ENCODE measurements around the gene SCAP.

Gene SCAP

GRCh38 chr3:47412453-47412756 is 63.3 kb downstream of the SCAP start:
- no peaks in the 10 kb centered on the region for H3K9me3 ChIP-seq (ENCODE audit: insufficient read depth, low read length, severe bottlenecking)
- DNase-seq (no peak), ATAC-seq (ENCODE audit: insufficient read depth, low read depth) (no peak)
- no peaks in the 10 kb centered on the region for H3K4me1 ChIP-seq (ENCODE audit: insufficient read depth, low read length)
- no peak overlapping the region for H2AFZ ChIP-seq (ENCODE audit: low read depth, low read length)
- H3K4me2 ChIP-seq (ENCODE audit: insufficient read depth, low read length): no peak overlapping the region
- TF ChIP-seq EZH2 (IDR thresholded peaks at IDR 0.05; ENCODE audit: borderline replicate concordance, low read depth, low read length, severe bottlenecking) (no peak), CTCF (IDR thresholded peaks at IDR 0.05; ENCODE audit: borderline replicate concordance, extremely low read depth, low read length, poor library complexity, severe bottlenecking) (no peak)
- peaks cover 32% of the 10 kb centered on the region for H4K20me1 ChIP-seq (ENCODE audit: insufficient read depth, low read length)
- no peak overlapping the region for H3K4me3 ChIP-seq (ENCODE audit: low read depth in 1 of 2, low read length in 2 of 2)
- no peaks in the 10 kb centered on the region for H3K79me2 ChIP-seq (ENCODE audit: insufficient read depth, low read length)
- no peak overlapping the region for H3K27ac ChIP-seq (ENCODE audit: low read length)
- H3K9ac ChIP-seq (ENCODE audit: low read depth, low read length): no peak overlapping the region
- H3K27me3 ChIP-seq (ENCODE audit: insufficient read depth, low read length, poor library complexity): no peaks in the 10 kb centered on the region
- H3K36me3 ChIP-seq (ENCODE audit: insufficient read depth, low read length): peaks cover 92% of the 10 kb centered on the region

GRCh38 chr3:47411696-47412452 is 63.9 kb downstream of the SCAP start:
- DNase-seq: no peak
- Histone ChIP-seq H4K20me1 (ENCODE audit: insufficient read depth, low read length) (peaks cover 37% of the 10 kb centered on the region), H3K9ac (ENCODE audit: low read depth, low read length) (no peak overlapping the region), H2AFZ (ENCODE audit: low read depth, low read length) (no peak overlapping the region), H3K9me3 (ENCODE audit: insufficient read depth, low read length, severe bottlenecking) (no peaks in the 10 kb centered on the region), H3K79me2 (ENCODE audit: insufficient read depth, low read length) (no peaks in the 10 kb centered on the region), H3K27me3 (ENCODE audit: insufficient read depth, low read length, poor library complexity) (no peaks in the 10 kb centered on the region), H3K4me3 (ENCODE audit: low read depth in 1 of 2, low read length in 2 of 2) (no peak overlapping the region), H3K27ac (ENCODE audit: low read length) (no peak overlapping the region), H3K36me3 (ENCODE audit: insufficient read depth, low read length) (peaks cover 92% of the 10 kb centered on the region), H3K4me1 (ENCODE audit: insufficient read depth, low read length) (no peaks in the 10 kb centered on the region), H3K4me2 (ENCODE audit: insufficient read depth, low read length) (no peak overlapping the region)
- no peak for ATAC-seq (ENCODE audit: insufficient read depth, low read depth)
- TF ChIP-seq CTCF (IDR thresholded peaks at IDR 0.05; ENCODE audit: borderline replicate concordance, extremely low read depth, low read length, poor library complexity, severe bottlenecking): no peak
- no peak for TF ChIP-seq EZH2 (IDR thresholded peaks at IDR 0.05; ENCODE audit: borderline replicate concordance, low read depth, low read length, severe bottlenecking)

GRCh38 chr3:47410801-47411646 is 64.7 kb downstream of the SCAP start:
- Histone ChIP-seq H3K9ac (ENCODE audit: low read depth, low read length) (no peak overlapping the region), H3K27ac (ENCODE audit: low read length) (no peak overlapping the region), H3K4me3 (ENCODE audit: low read depth in 1 of 2, low read length in 2 of 2) (no peak overlapping the region), H3K36me3 (ENCODE audit: insufficient read depth, low read length) (peaks cover 94% of the 10 kb centered on the region), H4K20me1 (ENCODE audit: insufficient read depth, low read length) (peaks cover 41% of the 10 kb centered on the region), H3K4me1 (ENCODE audit: insufficient read depth, low read length) (no peaks in the 10 kb centered on the region), H3K79me2 (ENCODE audit: insufficient read depth, low read length) (no peaks in the 10 kb centered on the region), H3K4me2 (ENCODE audit: insufficient read depth, low read length) (no peak overlapping the region), H3K27me3 (ENCODE audit: insufficient read depth, low read length, poor library complexity) (no peaks in the 10 kb centered on the region), H3K9me3 (ENCODE audit: insufficient read depth, low read length, severe bottlenecking) (no peaks in the 10 kb centered on the region), H2AFZ (ENCODE audit: low read depth, low read length) (no peak overlapping the region)
- TF ChIP-seq CTCF (IDR thresholded peaks at IDR 0.05; ENCODE audit: borderline replicate concordance, extremely low read depth, low read length, poor library complexity, severe bottlenecking): no peak
- no peak for TF ChIP-seq EZH2 (IDR thresholded peaks at IDR 0.05; ENCODE audit: borderline replicate concordance, low read depth, low read length, severe bottlenecking)
- ATAC-seq (ENCODE audit: insufficient read depth, low read depth) (no peak), DNase-seq (no peak)

Data from DND-41 (cell line).